22Rv1 (cell line): ENCODE data around the gene KCNK18.

Source experiments
- CTCF ChIP-seq: fragments of 450-650 bp; IDR thresholded peaks from 2 replicates; pipeline ENCODE4 v1.5.1; 2017; ENCODE audit warnings: mild to moderate bottlenecking
- ZFX ChIP-seq: fragments of 450-650 bp; IDR thresholded peaks from 2 replicates; pipeline ENCODE4 v1.6.1; 2017; ENCODE audit warnings: antibody characterized with exemption, borderline replicate concordance

GRCh38 chr10:117216611-117217195 is 19.4 kb downstream of the KCNK18 start:
- peak; percentile 99 for TF ChIP-seq CTCF
- no peak for TF ChIP-seq ZFX
